HepG2 (cell line): Measurements from ENCODE around the gene TMEM14A. TPM values are rescaled to one million over a fixed set of nuclear protein-coding genes. Genes with fewer than 3 reads are reported as not detected.
A peak's percentile ranks its signal among the peaks of the same experiment; 100 is the strongest.

Source experiments
- FOXA3 ChIP-seq: IDR thresholded peaks from 2 replicates; pipeline ENCODE4 v1.6.1; 2016; ENCODE audit warnings: missing genetic modification reagents, missing compliant biosample characterization
- FOXO1 ChIP-seq: sonication (generic); formaldehyde crosslinking; IDR thresholded peaks from 2 replicates; pipeline ENCODE4 v1.4.0; 2020; ENCODE audit warnings: missing genetic modification reagents
- KAT8 ChIP-seq: IDR thresholded peaks from 2 replicates; pipeline ENCODE4 v1.6.1; 2016; ENCODE audit warnings: missing genetic modification reagents, missing compliant biosample characterization
- LRRFIP1 ChIP-seq: sonication (generic); formaldehyde crosslinking; conservative IDR thresholded peaks from 2 replicates; pipeline ENCODE4 v1.4.0; 2020; ENCODE audit warnings: missing genetic modification reagents
- MYNN ChIP-seq: sonication (generic); formaldehyde crosslinking; IDR thresholded peaks from 2 replicates; pipeline ENCODE4 v1.4.0; 2020; ENCODE audit warnings: mild to moderate bottlenecking, low read depth, missing genetic modification reagents
- POLR2A ChIP-seq, 2 experiments: IDR thresholded peaks; 2 replicates each; pipeline ENCODE4 v1.6.1; 2011; ENCODE audit warnings: low read depth in 2 of 2, low read length in 2 of 2, mild to moderate bottlenecking in 1 of 2, moderate library complexity in 1 of 2; ENCODE audit not compliant: insufficient read depth in 1 of 2
- RELA ChIP-seq: sonication (generic); formaldehyde crosslinking; IDR thresholded peaks from 2 replicates; pipeline ENCODE4 v1.4.0; 2020; ENCODE audit warnings: missing genetic modification reagents
- SNRNP70 ChIP-seq: fragments of 200-400 bp; formaldehyde crosslinking; IDR thresholded peaks from 2 replicates; pipeline ENCODE4 v1.6.1; 2017; ENCODE audit warnings: mild to moderate bottlenecking, low read depth, low read length, moderate library complexity
- SRSF9 ChIP-seq: fragments of 200-400 bp; formaldehyde crosslinking; IDR thresholded peaks from 2 replicates; pipeline ENCODE4 v1.6.1; 2018; ENCODE audit warnings: borderline replicate concordance, mild to moderate bottlenecking, low read depth, low read length; ENCODE audit not compliant: insufficient read depth, poor library complexity, severe bottlenecking
- TCF12 ChIP-seq, 2 experiments: fragments of 450-650 bp in 1 of 2; sonication (generic) in 1 of 2; formaldehyde crosslinking in 1 of 2; IDR thresholded peaks; 2 replicates each; pipeline versions ENCODE4 v1.6.1 to v1.8.0; 2017 to 2022; ENCODE audit warnings: antibody characterized with exemption in 1 of 2, mild to moderate bottlenecking in 1 of 2, missing genetic modification reagents in 1 of 2, moderate library complexity in 1 of 2
- ZNF678 ChIP-seq: sonication (generic); formaldehyde crosslinking; IDR thresholded peaks from 2 replicates; pipeline ENCODE4 v1.4.0; 2020; ENCODE audit warnings: mild to moderate bottlenecking, missing genetic modification reagents
- ZSCAN20 ChIP-seq: sonication (generic); formaldehyde crosslinking; IDR thresholded peaks from 2 replicates; pipeline ENCODE4 v1.4.0; 2020; ENCODE audit warnings: missing genetic modification reagents, mild to moderate bottlenecking, borderline replicate concordance
- polyA plus RNA-seq, 8 experiments: library from polyadenylated mRNA; depleted of rRNA in 3 of 8; stranded (reverse) in 7 of 8; unstranded in 1 of 8; fragments of >200 nt; fragmentation: Illumina TruSeq in 4 of 8; extraction: Trizol in 4 of 8; gene quantifications; 2 replicates each; pipeline versions ENCODE4 v1.2.1 to v1.2.3, GENCODE V29; 2011 to 2016; ENCODE audit warnings: low read depth in 4 of 8, missing spikeins in 1 of 8, mixed read lengths in 1 of 8; ENCODE audit not compliant: insufficient read depth in 1 of 8
- total RNA-seq, 5 experiments: library from RNA; depleted of rRNA; stranded (reverse); fragments of >200 nt; fragmentation: Illumina TruSeq; extraction: Trizol; gene quantifications; 2 replicates each; pipeline ENCODE4 v1.2.3, GENCODE V29; 2016; ENCODE audit warnings: low read depth in 1 of 5
- TF ChIP-seq, protein P1 (sequence below): sonication (generic); formaldehyde crosslinking; IDR thresholded peaks from 2 replicates; pipeline ENCODE4 v1.4.0; 2020; ENCODE audit warnings: mild to moderate bottlenecking, missing genetic modification reagents
- TF ChIP-seq, protein P2 (sequence below): sonication (generic); formaldehyde crosslinking; IDR thresholded peaks from 2 replicates; pipeline ENCODE4 v1.9.0; 2021; ENCODE audit warnings: missing genetic modification reagents, borderline replicate concordance
- TF ChIP-seq, protein P3 (sequence below), 2 experiments: sonication (generic) in 1 of 2; formaldehyde crosslinking in 1 of 2; IDR thresholded peaks; 2 replicates each; pipeline versions ENCODE4 v1.6.1 to v1.9.0; 2014 to 2022; ENCODE audit warnings: antibody characterized with exemption in 1 of 2, borderline replicate concordance in 1 of 2, inconsistent platforms in 1 of 2, low read depth in 1 of 2, missing genetic modification reagents in 1 of 2

The TMEM14A gene
- total and polyA plus RNA-seq, 2 of the 13 experiments (the other 11 are each of a cell fraction or from before 2014, with no cell fraction given): 24.6 to 73.7 TPM

DNA sequence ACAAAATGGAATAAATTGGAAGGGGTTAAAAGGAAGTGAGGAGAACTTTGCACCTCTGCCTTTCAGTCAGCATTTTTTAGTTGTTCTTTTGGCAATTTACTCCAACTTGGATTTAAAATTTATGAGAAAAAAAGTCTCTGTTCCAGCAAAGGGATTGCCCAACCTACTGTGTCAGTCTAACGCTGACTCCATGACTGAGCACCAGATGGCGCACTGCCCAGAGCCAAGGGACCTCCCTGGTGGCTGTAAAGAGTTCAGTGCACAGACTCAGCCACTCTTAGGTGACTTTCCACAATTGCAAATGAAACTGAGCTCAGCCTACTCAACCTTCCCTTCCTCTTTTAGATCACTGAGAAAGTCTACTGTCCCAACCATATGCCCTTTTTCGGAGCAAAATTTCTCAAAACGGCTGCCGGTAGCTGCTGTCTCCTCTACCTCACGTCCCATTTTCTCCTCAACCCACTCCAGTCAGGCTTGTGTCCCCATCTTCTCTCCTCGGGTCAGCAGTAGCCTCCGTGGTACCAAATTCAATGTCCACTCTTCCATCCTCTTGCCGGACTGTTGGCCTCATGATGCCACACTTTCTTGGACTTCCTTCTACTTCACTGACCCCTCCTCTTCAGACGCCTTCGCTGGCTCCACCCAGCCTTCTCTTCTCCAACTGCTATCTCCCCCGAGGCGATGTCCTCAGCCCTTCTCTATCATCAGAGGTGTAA is 53.7 kb downstream of the TMEM14A start (continued):
- TF ChIP-seq TCF12 (IDR thresholded peaks at IDR 0.05) (no peak), TCF12 (CRISPR knock-in tag; IDR thresholded peaks at IDR 0.05) (0 out of 2 replicates have a peak, but pooled peaks have one; percentile 14), KAT8 (CRISPR knock-in tag) (peak; percentile 64; the same call in 1 of the 2 replicates), RELA (CRISPR knock-in tag) (no peak), POLR2A (IDR thresholded peaks at IDR 0.05; ENCODE audit: insufficient read depth in 1 of 2, low read depth in 2 of 2, low read length in 2 of 2) (no peak), SNRNP70 (no peak), SRSF9 (no peak), MYNN (CRISPR knock-in tag) (no peak), LRRFIP1 (no peak), ZNF678 (no peak), FOXO1 (CRISPR knock-in tag) (no peak; the same call in 1 of the 2 replicates), FOXA3 (peak; percentile 48; the same call in 1 of the 2 replicates), ZSCAN20 (CRISPR knock-in tag) (no peak)
- TF ChIP-seq, protein P1, sequence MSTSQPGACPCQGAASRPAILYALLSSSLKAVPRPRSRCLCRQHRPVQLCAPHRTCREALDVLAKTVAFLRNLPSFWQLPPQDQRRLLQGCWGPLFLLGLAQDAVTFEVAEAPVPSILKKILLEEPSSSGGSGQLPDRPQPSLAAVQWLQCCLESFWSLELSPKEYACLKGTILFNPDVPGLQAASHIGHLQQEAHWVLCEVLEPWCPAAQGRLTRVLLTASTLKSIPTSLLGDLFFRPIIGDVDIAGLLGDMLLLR (CRISPR knock-in tag): no peak
- TF ChIP-seq, protein P2, sequence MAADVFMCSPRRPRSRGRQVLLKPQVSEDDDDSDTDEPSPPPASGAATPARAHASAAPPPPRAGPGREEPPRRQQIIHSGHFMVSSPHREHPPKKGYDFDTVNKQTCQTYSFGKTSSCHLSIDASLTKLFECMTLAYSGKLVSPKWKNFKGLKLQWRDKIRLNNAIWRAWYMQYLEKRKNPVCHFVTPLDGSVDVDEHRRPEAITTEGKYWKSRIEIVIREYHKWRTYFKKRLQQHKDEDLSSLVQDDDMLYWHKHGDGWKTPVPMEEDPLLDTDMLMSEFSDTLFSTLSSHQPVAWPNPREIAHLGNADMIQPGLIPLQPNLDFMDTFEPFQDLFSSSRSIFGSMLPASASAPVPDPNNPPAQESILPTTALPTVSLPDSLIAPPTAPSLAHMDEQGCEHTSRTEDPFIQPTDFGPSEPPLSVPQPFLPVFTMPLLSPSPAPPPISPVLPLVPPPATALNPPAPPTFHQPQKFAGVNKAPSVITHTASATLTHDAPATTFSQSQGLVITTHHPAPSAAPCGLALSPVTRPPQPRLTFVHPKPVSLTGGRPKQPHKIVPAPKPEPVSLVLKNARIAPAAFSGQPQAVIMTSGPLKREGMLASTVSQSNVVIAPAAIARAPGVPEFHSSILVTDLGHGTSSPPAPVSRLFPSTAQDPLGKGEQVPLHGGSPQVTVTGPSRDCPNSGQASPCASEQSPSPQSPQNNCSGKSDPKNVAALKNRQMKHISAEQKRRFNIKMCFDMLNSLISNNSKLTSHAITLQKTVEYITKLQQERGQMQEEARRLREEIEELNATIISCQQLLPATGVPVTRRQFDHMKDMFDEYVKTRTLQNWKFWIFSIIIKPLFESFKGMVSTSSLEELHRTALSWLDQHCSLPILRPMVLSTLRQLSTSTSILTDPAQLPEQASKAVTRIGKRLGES (CRISPR knock-in tag): no peak
- TF ChIP-seq, protein P3, sequence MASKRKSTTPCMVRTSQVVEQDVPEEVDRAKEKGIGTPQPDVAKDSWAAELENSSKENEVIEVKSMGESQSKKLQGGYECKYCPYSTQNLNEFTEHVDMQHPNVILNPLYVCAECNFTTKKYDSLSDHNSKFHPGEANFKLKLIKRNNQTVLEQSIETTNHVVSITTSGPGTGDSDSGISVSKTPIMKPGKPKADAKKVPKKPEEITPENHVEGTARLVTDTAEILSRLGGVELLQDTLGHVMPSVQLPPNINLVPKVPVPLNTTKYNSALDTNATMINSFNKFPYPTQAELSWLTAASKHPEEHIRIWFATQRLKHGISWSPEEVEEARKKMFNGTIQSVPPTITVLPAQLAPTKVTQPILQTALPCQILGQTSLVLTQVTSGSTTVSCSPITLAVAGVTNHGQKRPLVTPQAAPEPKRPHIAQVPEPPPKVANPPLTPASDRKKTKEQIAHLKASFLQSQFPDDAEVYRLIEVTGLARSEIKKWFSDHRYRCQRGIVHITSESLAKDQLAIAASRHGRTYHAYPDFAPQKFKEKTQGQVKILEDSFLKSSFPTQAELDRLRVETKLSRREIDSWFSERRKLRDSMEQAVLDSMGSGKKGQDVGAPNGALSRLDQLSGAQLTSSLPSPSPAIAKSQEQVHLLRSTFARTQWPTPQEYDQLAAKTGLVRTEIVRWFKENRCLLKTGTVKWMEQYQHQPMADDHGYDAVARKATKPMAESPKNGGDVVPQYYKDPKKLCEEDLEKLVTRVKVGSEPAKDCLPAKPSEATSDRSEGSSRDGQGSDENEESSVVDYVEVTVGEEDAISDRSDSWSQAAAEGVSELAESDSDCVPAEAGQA (IDR thresholded peaks at IDR 0.05; ENCODE audit: low read depth): no peak
- TF ChIP-seq, protein P3 (CRISPR knock-in tag; IDR thresholded peaks at IDR 0.05; ENCODE audit: borderline replicate concordance): no peak
